GM21737 (cell line): ENCODE data around the gene ESRRA.

Source experiments
- ATAC-seq: cut with Tn5 transposase; IDR thresholded peaks from one replicate; pipeline ENCODE4 v1.9.1; 2021; ENCODE audit warnings: mild to moderate bottlenecking, moderate library complexity; ENCODE audit not compliant: unreplicated experiment

ESRRA gene

DNA sequence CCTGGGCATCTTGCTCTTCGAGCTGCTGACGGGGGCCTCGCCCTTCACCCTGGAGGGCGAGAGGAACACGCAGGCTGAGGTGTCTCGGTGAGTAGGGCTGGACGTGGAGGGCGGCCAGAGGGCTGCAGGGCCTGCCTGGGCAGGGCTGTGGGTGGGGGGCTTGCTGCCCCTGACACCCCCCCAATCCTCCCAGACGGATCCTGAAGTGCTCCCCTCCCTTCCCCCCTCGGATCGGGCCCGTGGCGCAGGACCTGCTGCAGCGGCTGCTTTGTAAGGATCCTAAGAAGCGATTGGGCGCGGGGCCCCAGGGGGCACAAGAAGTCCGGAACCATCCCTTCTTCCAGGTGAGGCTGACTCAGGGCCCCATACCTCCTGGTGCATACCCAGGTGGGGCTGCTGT is 56.3 kb downstream of the ESRRA start:
- no peak for ATAC-seq

DNA sequence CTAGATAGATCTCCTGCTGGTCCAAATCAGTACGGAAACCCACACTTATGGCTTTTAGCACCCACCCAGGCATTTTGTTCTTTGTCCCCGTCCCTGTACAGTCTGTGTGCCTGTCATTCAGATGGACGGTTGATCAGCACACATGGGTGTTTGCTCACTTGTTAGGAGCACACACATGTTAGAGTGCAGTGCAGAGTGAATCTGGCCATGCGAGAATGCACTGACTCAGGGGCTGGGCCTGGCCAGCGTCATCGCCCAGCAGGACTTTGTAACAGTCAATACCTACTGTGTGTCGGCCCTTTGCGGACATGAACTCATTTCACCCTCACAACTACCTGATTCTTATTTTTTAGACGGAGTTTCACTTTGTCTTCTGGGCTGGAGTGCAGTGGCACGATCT is 57.0 kb downstream of the ESRRA start:
- ATAC-seq = no peak

DNA sequence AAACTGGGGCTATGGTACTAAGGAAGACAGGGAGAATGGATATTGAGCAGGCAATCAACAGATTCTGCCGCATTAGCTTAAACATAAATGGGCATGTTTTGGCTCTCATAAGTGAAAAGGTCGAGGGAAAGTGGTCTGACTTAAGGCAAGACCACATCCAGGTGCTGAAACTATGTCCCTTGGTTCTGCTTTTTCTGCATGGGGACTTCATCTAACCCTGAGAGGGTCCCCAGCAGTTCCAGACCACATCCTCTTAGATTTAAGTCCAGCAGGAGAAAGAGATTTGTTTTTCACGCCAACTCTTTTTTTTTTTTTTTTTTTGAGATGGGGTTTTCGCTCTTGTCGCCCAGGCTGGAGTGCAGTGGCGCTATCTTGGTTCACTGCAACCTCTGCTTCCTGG is 59.1 kb downstream of the ESRRA start:
- no peak for ATAC-seq

DNA sequence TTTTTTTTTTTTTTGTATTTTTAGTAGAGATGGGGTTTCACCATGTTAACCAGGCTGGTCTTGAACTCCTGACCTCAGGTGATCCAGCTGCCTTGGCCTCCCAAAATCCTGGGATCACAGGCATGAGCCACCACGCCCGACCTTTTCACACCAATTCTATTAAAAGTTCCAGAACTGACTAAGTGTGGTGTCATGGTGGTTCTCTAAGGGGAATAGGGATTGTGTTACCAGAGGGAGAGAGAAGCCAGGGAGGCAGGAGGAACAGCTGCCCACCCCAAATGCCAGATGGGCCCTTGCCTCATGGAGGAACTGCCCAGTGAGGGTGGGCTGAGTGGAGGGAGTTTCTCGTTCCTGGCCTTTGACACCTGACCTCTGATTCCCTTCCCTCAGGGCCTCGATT is 59.6 kb downstream of the ESRRA start:
- no peak for ATAC-seq
